Gastrocnemius medialis (tissue), 4 donors: ENCODE results near the gene DCUN1D5.

Experiments
- CTCF ChIP-seq, 5 experiments: fragments of 450-650 bp in 3 of 5; fragments of 200-600 bp in 2 of 5; sonication (generic) in 2 of 5; IDR thresholded peaks in 4 of 5; conservative IDR thresholded peaks in 1 of 5; 1 replicate in 4 of 5; 2 replicates in 1 of 5; pipeline ENCODE4 v1.5.1; 2016 to 2019; ENCODE audit warnings: antibody characterized with exemption in 5 of 5, mild to moderate bottlenecking in 3 of 5, moderate library complexity in 3 of 5
- POLR2A ChIP-seq, 2 donors: fragments of 450-650 bp; IDR thresholded peaks; one replicate each; pipeline ENCODE4 v1.6.1; 2017; ENCODE audit warnings: antibody characterized with exemption in 2 of 2, mild to moderate bottlenecking in 2 of 2, moderate library complexity in 2 of 2

- TF ChIP-seq CTCF (IDR thresholded peaks at IDR 0.05 in 4 of 5, conservative IDR thresholded peaks at IDR 0.05 in 1 of 5) (no peak), POLR2A (IDR thresholded peaks at IDR 0.05) (no peak)
Measured at GRCh38 chr11:103085758-103086365, 6.1 kb downstream of the DCUN1D5 start.
